Panc1 (cell line): ENCODE measurements around the gene KTI12. TPM values are rescaled to one million over a fixed set of nuclear protein-coding genes. Genes with fewer than 3 reads are reported as not detected.
"Not testable (repeated sequence)": the region's sequence is repeated elsewhere in the genome, so short reads cannot be mapped to it uniquely, and the experiment has no call there.

ENCODE experiments used
- ATAC-seq: fragments of 200-7000 bp; cut with Tn5 transposase; 2 replicates; pipeline ENCODE4 v1.9.1; 2020; ENCODE audit warnings: mild to moderate bottlenecking, moderate library complexity
- BruUV-seq: library from RNA; stranded (reverse); fragments of 400-500 nt; replicated peaks from 2 replicates; lab custom pipeline; 2021; lab: Mats Ljungman, UMichigan
- CTCF ChIA-PET: fragments of 300-600 bp; sonication (Branson Sonifier 250); formaldehyde crosslinking; loops from one replicate; lab custom pipeline; 2022; ENCODE audit warnings: antibody characterized with exemption; lab: Charles Lee
- POLR2A ChIA-PET: fragments of 300-600 bp; sonication (Branson Sonifier 250); formaldehyde crosslinking; loops from one replicate; lab custom pipeline; 2022; ENCODE audit warnings: antibody characterized with exemption; lab: Charles Lee
- DNase-seq: peaks from one replicate; pipeline ENCODE4 v3.0.0-alpha.2; 2010; ENCODE audit warnings: low read depth, low spot score
- H3K27ac ChIP-seq: 2 replicates; pipeline ENCODE4 v1.5.1; 2011; ENCODE audit warnings: mild to moderate bottlenecking, low read length, inconsistent platforms
- H3K27me3 ChIP-seq: fragments of 200-500 bp; sonication (Bioruptor generic); 2 replicates; pipeline ENCODE4 v1.6.0; 2014; ENCODE audit warnings: low read length, inconsistent platforms; ENCODE audit not compliant: control insufficient read depth, insufficient read depth
- H3K36me3 ChIP-seq: fragments of 200-500 bp; sonication (Bioruptor generic); 2 replicates; pipeline ENCODE4 v1.5.1; 2014; ENCODE audit warnings: inconsistent platforms, mild to moderate bottlenecking, low read length, moderate library complexity; ENCODE audit not compliant: control insufficient read depth, insufficient read depth
- H3K4me1 ChIP-seq: 2 replicates; pipeline ENCODE4 v1.5.1; 2011; ENCODE audit warnings: inconsistent platforms, mild to moderate bottlenecking, low read length, moderate library complexity; ENCODE audit not compliant: control insufficient read depth, insufficient read depth
- H3K4me3 ChIP-seq, 2 experiments: 2 replicates each; pipeline ENCODE4 v1.5.1; 2011 to 2012; ENCODE audit warnings: low read depth in 2 of 2, low read length in 2 of 2, mild to moderate bottlenecking in 2 of 2, inconsistent platforms in 1 of 2, moderate library complexity in 1 of 2
- H3K9me3 ChIP-seq: fragments of 200-500 bp; sonication (Bioruptor generic); 2 replicates; pipeline ENCODE4 v1.5.1; 2014; ENCODE audit warnings: low read depth, mild to moderate bottlenecking, inconsistent platforms, low read length, moderate library complexity; ENCODE audit not compliant: control insufficient read depth, insufficient read depth
- POLR2AphosphoS5 ChIP-seq: IDR thresholded peaks from 2 replicates; pipeline ENCODE4 v1.6.1; 2012; ENCODE audit warnings: mild to moderate bottlenecking, low read depth, low read length, moderate library complexity
- SIN3A ChIP-seq: IDR thresholded peaks from 2 replicates; pipeline ENCODE4 v1.6.1; 2012; ENCODE audit warnings: low read depth, mild to moderate bottlenecking, low read length, moderate library complexity, borderline replicate concordance; ENCODE audit not compliant: insufficient read depth
- TCF7L2 ChIP-seq: IDR thresholded peaks from 2 replicates; pipeline ENCODE4 v1.6.1; 2011; ENCODE audit warnings: mild to moderate bottlenecking, low read depth, low read length, inconsistent platforms
- in situ Hi-C: cut with HindIII; loops from 2 replicates; pipeline ENCODE4 v1.10.0; 2016; ENCODE audit warnings: low sequenced_read_pairs, low pct_unique_long_range_greater_than_20kb
- intact Hi-C: fragments of 100-400 bp; cut with micrococcal nuclease; formaldehyde crosslinking; loops from one replicate; pipeline ENCODE4 v1.10.0; 2022; ENCODE audit not compliant: unreplicated experiment
- total RNA-seq: library from RNA; stranded (reverse); gene quantifications from one replicate; pipeline ENCODE4 v1.2.1, GENCODE V29; 2021; ENCODE audit not compliant: unreplicated experiment
- TF ChIP-seq, protein P1 (sequence below), 2 experiments: IDR thresholded peaks; 2 replicates each; pipeline ENCODE4 v1.6.1; 2011 to 2012; ENCODE audit warnings: low read depth in 2 of 2, control low read depth in 1 of 2, low read length in 1 of 2, mild to moderate bottlenecking in 1 of 2, moderate library complexity in 1 of 2; ENCODE audit not compliant: insufficient read depth in 1 of 2
- TF ChIP-seq, protein P2 (sequence below): fragments of 450-650 bp; IDR thresholded peaks from 2 replicates; pipeline ENCODE4 v1.5.1; 2017; ENCODE audit warnings: mild to moderate bottlenecking

Gene KTI12
- total RNA-seq, 1 experiment from 2014 or later = 13.1 TPM

DNA sequence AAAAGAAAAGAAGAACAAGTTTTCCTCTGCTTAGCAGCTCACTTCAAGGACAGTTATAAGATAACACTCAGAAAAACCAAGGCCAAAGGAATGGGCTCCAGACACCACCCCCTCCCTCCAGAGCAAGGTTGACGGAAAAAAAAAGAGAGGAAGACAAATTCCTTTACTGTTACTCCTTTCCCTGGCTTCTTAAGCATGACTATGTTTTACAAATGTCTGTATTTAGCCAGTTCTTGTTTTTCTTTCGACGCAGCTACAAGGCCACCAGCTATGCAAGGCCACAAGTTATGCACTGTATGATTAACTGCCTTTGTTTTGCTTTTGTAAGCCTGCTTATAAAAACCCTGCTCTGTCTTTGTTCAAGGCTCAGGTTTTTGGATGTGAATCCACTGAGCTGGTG is 28.1 kb downstream of the KTI12 start:
- intact Hi-C loops, H3K4me3 ChIP-seq, H3K27me3 ChIP-seq, in situ Hi-C loops, H3K36me3 ChIP-seq, ATAC-seq, DNase-seq, H3K27ac ChIP-seq, H3K4me1 ChIP-seq, H3K9me3 ChIP-seq, BruUV-seq, CTCF ChIA-PET: not testable (repeated sequence)
- POLR2A ChIA-PET = interaction anchor here (0.6 kb wide), 1 partner anchor 358 kb away, joined by 6 read pairs; no protein-coding TSS in a partner anchor

DNA sequence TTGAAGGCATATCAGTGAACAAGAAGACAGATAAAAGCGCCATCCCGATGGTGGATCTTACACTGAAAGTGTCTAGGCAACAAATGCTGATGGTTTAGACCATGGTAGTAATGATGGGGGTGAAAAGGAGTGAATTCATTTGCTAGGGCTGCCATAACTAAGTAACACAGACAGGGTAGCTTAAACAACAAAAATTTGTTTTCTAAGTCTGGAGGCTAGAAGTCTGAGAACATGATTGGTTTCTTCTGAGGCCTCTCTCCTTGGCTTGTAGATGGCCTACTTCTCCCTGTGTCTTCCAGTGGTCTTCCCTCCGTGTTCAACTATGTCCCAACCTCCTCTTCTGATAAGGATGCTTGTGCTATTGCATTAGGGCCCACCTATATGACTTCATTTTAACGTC is 29.7 kb downstream of the KTI12 start:
- no TSS peak for BruUV-seq
- ATAC-seq (no peak), DNase-seq (no peak)
- Histone ChIP-seq H3K36me3 (no peaks in the 10 kb centered on the region), H3K9me3 (no peaks in the 10 kb centered on the region), H3K27me3 (no peaks in the 10 kb centered on the region), H3K4me3 (no peak overlapping the region), H3K4me1 (no peaks in the 10 kb centered on the region), H3K27ac (no peak overlapping the region)
- ChIA-PET CTCF (no interaction called here), POLR2A (no interaction called here)
- intact Hi-C loops = no loop called here
- in situ Hi-C loops = no loop called here
- TF ChIP-seq, protein P1, sequence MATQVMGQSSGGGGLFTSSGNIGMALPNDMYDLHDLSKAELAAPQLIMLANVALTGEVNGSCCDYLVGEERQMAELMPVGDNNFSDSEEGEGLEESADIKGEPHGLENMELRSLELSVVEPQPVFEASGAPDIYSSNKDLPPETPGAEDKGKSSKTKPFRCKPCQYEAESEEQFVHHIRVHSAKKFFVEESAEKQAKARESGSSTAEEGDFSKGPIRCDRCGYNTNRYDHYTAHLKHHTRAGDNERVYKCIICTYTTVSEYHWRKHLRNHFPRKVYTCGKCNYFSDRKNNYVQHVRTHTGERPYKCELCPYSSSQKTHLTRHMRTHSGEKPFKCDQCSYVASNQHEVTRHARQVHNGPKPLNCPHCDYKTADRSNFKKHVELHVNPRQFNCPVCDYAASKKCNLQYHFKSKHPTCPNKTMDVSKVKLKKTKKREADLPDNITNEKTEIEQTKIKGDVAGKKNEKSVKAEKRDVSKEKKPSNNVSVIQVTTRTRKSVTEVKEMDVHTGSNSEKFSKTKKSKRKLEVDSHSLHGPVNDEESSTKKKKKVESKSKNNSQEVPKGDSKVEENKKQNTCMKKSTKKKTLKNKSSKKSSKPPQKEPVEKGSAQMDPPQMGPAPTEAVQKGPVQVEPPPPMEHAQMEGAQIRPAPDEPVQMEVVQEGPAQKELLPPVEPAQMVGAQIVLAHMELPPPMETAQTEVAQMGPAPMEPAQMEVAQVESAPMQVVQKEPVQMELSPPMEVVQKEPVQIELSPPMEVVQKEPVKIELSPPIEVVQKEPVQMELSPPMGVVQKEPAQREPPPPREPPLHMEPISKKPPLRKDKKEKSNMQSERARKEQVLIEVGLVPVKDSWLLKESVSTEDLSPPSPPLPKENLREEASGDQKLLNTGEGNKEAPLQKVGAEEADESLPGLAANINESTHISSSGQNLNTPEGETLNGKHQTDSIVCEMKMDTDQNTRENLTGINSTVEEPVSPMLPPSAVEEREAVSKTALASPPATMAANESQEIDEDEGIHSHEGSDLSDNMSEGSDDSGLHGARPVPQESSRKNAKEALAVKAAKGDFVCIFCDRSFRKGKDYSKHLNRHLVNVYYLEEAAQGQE (IDR thresholded peaks at IDR 0.05; ENCODE audit: insufficient read depth in 1 of 2, low read depth in 2 of 2, low read length in 1 of 2) = no peak
- TF ChIP-seq SIN3A = no peak
- no peak for TF ChIP-seq TCF7L2
- TF ChIP-seq POLR2AphosphoS5 = no peak
- TF ChIP-seq, protein P2, sequence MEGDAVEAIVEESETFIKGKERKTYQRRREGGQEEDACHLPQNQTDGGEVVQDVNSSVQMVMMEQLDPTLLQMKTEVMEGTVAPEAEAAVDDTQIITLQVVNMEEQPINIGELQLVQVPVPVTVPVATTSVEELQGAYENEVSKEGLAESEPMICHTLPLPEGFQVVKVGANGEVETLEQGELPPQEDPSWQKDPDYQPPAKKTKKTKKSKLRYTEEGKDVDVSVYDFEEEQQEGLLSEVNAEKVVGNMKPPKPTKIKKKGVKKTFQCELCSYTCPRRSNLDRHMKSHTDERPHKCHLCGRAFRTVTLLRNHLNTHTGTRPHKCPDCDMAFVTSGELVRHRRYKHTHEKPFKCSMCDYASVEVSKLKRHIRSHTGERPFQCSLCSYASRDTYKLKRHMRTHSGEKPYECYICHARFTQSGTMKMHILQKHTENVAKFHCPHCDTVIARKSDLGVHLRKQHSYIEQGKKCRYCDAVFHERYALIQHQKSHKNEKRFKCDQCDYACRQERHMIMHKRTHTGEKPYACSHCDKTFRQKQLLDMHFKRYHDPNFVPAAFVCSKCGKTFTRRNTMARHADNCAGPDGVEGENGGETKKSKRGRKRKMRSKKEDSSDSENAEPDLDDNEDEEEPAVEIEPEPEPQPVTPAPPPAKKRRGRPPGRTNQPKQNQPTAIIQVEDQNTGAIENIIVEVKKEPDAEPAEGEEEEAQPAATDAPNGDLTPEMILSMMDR = no peak

DNA sequence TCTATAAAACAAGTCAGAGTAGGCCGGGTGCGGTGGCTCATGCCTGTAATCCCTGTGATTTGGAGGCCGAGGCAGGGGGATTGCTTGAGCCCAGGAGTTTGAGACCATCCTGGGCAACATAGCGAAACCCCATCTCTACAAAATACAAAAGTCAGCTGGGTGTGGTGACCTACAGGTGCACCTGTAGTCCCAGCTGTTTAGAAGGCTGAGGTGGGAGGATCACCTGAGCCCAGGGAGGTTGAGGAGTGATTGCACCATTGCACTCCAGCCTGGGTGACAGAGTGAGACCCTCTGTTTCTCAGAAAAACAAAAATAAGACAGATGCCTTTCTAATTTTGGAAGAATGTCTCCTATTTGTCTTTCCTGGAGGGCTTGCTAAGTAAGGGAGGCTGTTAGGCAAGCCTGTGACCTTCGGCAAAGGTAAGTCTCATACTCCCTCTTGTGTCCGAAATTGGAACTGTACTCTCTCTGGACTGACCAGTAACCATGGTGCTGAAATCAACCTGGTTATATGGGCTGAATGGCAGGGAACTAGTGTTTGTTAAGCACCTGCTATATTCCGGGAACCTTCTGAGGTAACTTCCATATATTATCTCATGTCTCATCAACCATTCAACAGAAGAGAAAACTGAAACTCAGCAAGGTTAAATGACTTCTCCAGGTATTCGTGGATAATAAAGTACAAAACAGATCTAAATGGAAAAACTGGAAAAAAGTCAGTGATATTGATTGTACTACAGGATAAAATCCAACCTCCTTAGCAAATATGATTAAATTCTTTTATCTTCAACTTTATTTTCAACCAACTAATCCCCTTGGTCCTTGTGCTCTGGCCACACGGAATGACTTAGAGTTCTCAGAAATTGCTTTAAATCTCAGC is 31.3 kb downstream of the KTI12 start:
- intact Hi-C loops = loop anchor here (1.0 kb wide), 1 partner anchor 105 kb away; no protein-coding TSS in a partner anchor
- TF ChIP-seq, protein P1 (IDR thresholded peaks at IDR 0.05; ENCODE audit: insufficient read depth in 1 of 2, low read depth in 2 of 2, low read length in 1 of 2) = peak; percentile 94 to 95
- TF ChIP-seq POLR2AphosphoS5 = no peak
- TF ChIP-seq, protein P2 = peak; percentile 87
- ChIA-PET POLR2A (no interaction called here), CTCF (no interaction called here)
- no peaks in the 10 kb centered on the region for H3K4me1 ChIP-seq
- in situ Hi-C loops = no loop called here
- DNase-seq = peak; percentile 93
- peak; percentile 99 for ATAC-seq
- no peaks in the 10 kb centered on the region for H3K27me3 ChIP-seq
- no TSS peak for BruUV-seq
- no peaks in the 10 kb centered on the region for H3K36me3 ChIP-seq
- H3K27ac ChIP-seq = no peak overlapping the region
- H3K4me3 ChIP-seq = no peak overlapping the region
- no peaks in the 10 kb centered on the region for H3K9me3 ChIP-seq
